ENCODE results near the gene AMACR. TPM values are rescaled to one million over a fixed set of nuclear protein-coding genes. Genes with fewer than 3 reads are reported as not detected.

AMACR gene
- total and polyA plus RNA-seq, 2 of the 13 experiments (the other 11 are each of a cell fraction or from before 2014, with no cell fraction given): 8.9 to 19.7 TPM

- Histone ChIP-seq H3K9me3 (ENCODE audit: low read length) (no peaks in the 10 kb centered on the region), H4K20me1 (ENCODE audit: insufficient read depth, low read length) (no peaks in the 10 kb centered on the region), H3K27me3 (ENCODE audit: control insufficient read depth in 1 of 2, insufficient read depth in 2 of 2, low read length in 2 of 2) (peaks cover 1 to 15% of the 10 kb centered on the region in 2 experiments; a peak in 3 of 5 replicates), H3K79me2 (ENCODE audit: insufficient read depth, low read length) (no peaks in the 10 kb centered on the region), H3K4me3 (replicated peaks in 1 of 3; ENCODE audit: insufficient read depth in 1 of 3, low read depth in 2 of 3, low read length in 3 of 3) (no peak within 1 kb of the TSS), H3K4me1 (ENCODE audit: insufficient read depth, low read length) (no peaks in the 10 kb centered on the region), H3K9ac (ENCODE audit: insufficient read depth, low read depth, low read length) (no peak within 1 kb of the TSS), H3K27ac (ENCODE audit: extremely low read length, insufficient read depth, low read length) (no peak within 1 kb of the TSS), H3K4me2 (ENCODE audit: low read depth, low read length) (no peak within 1 kb of the TSS), H3K36me3 (replicated peaks in 1 of 2; ENCODE audit: control insufficient read depth in 1 of 2, insufficient read depth in 2 of 2, low read length in 2 of 2) (no peaks in the 10 kb centered on the region), H2AFZ (ENCODE audit: low read length) (no peak within 1 kb of the TSS)
- ATAC-seq: no peak; the same call in 2 of the 3 replicates
- ChIA-PET POLR2A (no interaction called here), CTCF (ENCODE audit: low intra/inter-chr PET ratio, low total read pairs) (no interaction called here)
- intact Hi-C loops (cut with micrococcal nuclease; ENCODE audit: unreplicated experiment): loop anchor here (10.0 kb wide), 1 partner anchor 122 kb away; no protein-coding TSS in a partner anchor
- DNase-seq (ENCODE audit: low spot score): no peak
- no peak for TF ChIP-seq CHCHD3 (CRISPR knock-in tag; IDR thresholded peaks at IDR 0.05)
- TF ChIP-seq ZNF274 (CRISPR knock-in tag; IDR thresholded peaks at IDR 0.05): 0 out of 2 replicates have a peak, but pooled peaks have one; percentile 5
- no peak for TF ChIP-seq SOX6 (IDR thresholded peaks at IDR 0.05)
- no peak for TF ChIP-seq SOX6 (CRISPR knock-in tag; IDR thresholded peaks at IDR 0.05)
- no peak for TF ChIP-seq ZNF34 (CRISPR knock-in tag; IDR thresholded peaks at IDR 0.05; ENCODE audit: borderline replicate concordance)
- TF ChIP-seq ONECUT2 (CRISPR knock-in tag; IDR thresholded peaks at IDR 0.05): no peak
- WGBS (ENCODE audit: low lambda C conversion rate): 54% methylated on average over 13 of the region's 45 CpGs
- in situ Hi-C loops (cut with HindIII; ENCODE audit: extremely low pct_ligation_motif_present, low pct_unique_long_range_greater_than_20kb): loop anchor here (5.0 to 10.0 kb wide), 2 partner anchors 352 to 499 kb away; no protein-coding TSS in a partner anchor
- BruUV-seq (replicated peaks): no TSS peak
- no peak for FAIRE-seq
These were observed 71.4 kb downstream of the AMACR start, which contains the start of gene RXFP3 for GRCh38 chr5:33936381-33937016. RXFP3 (plus strand) TSS chr5:33936386; CDS start chr5:33936741, 355 bp downstream.

Small RNA genes lying within 50 kb of the gene (small RNA-seq; reads per million reads assigned to genes)
- gene AC139783.1 (ENCODE audit: insufficient read depth in 2 of 3, insufficient read length in 3 of 3, low read depth in 2 of 3, low replicate concordance in 1 of 3): 0 reads per million in 3 experiments

Other genes starting within 250 kb of the AMACR start
- not detected in 2 replicates for gene ADAMTS12, start 116.1 kb downstream of the AMACR start, total RNA-seq (2016; rRNA removed; fragmentation: Illumina TruSeq; extraction: Trizol)
- under 0.01 and 0.03 TPM in 2 replicates for gene ADAMTS12, start 116.1 kb downstream of the AMACR start, polyA plus RNA-seq (2011; rRNA removed)
- not detected in 2 replicates for gene RXFP3, start 71.7 kb downstream of the AMACR start, total RNA-seq (2016; rRNA removed; fragmentation: Illumina TruSeq; extraction: Trizol)
- not detected in 2 replicates for gene RXFP3, start 71.7 kb downstream of the AMACR start, polyA plus RNA-seq (2011; rRNA removed)
- 0.22 TPM in 1 of 2 replicates, not detected in the other for gene SLC45A2, start 23.4 kb downstream of the AMACR start, total RNA-seq (2016; rRNA removed; fragmentation: Illumina TruSeq; extraction: Trizol)
- gene SLC45A2, start 23.4 kb downstream of the AMACR start, polyA plus RNA-seq (2011; rRNA removed): 0.13 and 0.24 TPM in 2 replicates
- 1.8 and 3.3 TPM in 2 replicates for gene C1QTNF3, start 35.2 kb upstream of the AMACR start, total RNA-seq (2016; rRNA removed; fragmentation: Illumina TruSeq; extraction: Trizol)
- gene C1QTNF3, start 35.2 kb upstream of the AMACR start, polyA plus RNA-seq (2011; rRNA removed): 9.1 and 10.8 TPM in 2 replicates